GM12878 (cell line): Measurements from ENCODE around the gene SPHK1. TPM values are rescaled to one million over a fixed set of nuclear protein-coding genes. Genes with fewer than 3 reads are reported as not detected.
"Not testable (repeated sequence)": the region's sequence is repeated elsewhere in the genome, so short reads cannot be mapped to it uniquely, and the experiment has no call there.

Experiments used
- ATAC-seq: fragments of 200-7000 bp; cut with Tn5 transposase; 3 replicates; pipeline ENCODE4 v1.9.1; 2020; ENCODE audit warnings: mild to moderate bottlenecking, moderate library complexity
- BruUV-seq: library from RNA; stranded (reverse); fragments of 400-500 nt; replicated peaks from 2 replicates; lab custom pipeline; 2021; lab: Mats Ljungman, UMichigan
- CTCF ChIA-PET: fragments of 300-600 bp; sonication (Branson Sonifier 250); formaldehyde crosslinking; extraction: SDS; loops from one replicate; lab custom pipeline; 2021; ENCODE audit warnings: inconsistent platforms; lab: Yijun Ruan, JAX
- POLR2A ChIA-PET: fragments of 350-600 bp; formaldehyde crosslinking; extraction: SDS; loops from one replicate; lab custom pipeline; 2021; ENCODE audit warnings: inconsistent platforms; lab: Charles Lee
- RAD21 ChIA-PET: fragments of 300-600 bp; sonication (Branson Sonifier 250); formaldehyde crosslinking; loops from one replicate; lab custom pipeline; 2023; ENCODE audit warnings: antibody characterized with exemption; ENCODE audit not compliant: unreplicated experiment; lab: Charles Lee
- SMC1A ChIA-PET: fragments of 300-600 bp; sonication (Branson Sonifier 250); formaldehyde crosslinking; loops from one replicate; lab custom pipeline; 2023; ENCODE audit not compliant: unreplicated experiment, uncharacterized antibody; lab: Charles Lee
- DNase-seq: peaks from one replicate; pipeline ENCODE4 v3.0.0-alpha.2; 2011; ENCODE audit warnings: low read depth, low spot score
- FAIRE-seq: peaks from 3 replicates; lab custom pipeline; 2011; peaks lifted over from hg19 to GRCh38; lab: Jason Lieb, UNC
- H2AFZ ChIP-seq: 2 replicates; pipeline ENCODE4 v1.6.0; 2011; ENCODE audit warnings: low read depth, low read length, control low read depth; ENCODE audit not compliant: control insufficient read depth
- H3K27ac ChIP-seq: 2 replicates; pipeline ENCODE4 v1.5.1; 2011; ENCODE audit warnings: control low read depth; ENCODE audit not compliant: control insufficient read depth, insufficient read depth
- H3K27me3 ChIP-seq, 2 experiments: replicated peaks in 1 of 2; 2 replicates each; pipeline versions ENCODE4 v1.6.0 to v1.6.1; 2011; ENCODE audit warnings: low read length in 1 of 2; ENCODE audit not compliant: control insufficient read depth in 2 of 2, insufficient read depth in 2 of 2
- H3K36me3 ChIP-seq, 2 experiments: 2 replicates each; pipeline ENCODE4 v1.5.1; 2011; ENCODE audit warnings: low read length in 1 of 2; ENCODE audit not compliant: control insufficient read depth in 2 of 2, insufficient read depth in 2 of 2
- H3K4me1 ChIP-seq: 2 replicates; pipeline ENCODE4 v1.6.1; 2011; ENCODE audit warnings: mild to moderate bottlenecking, low read length, moderate library complexity, mixed read lengths; ENCODE audit not compliant: control insufficient read depth, insufficient read depth
- H3K4me2 ChIP-seq: 2 replicates; pipeline ENCODE4 v1.6.0; 2011; ENCODE audit warnings: control low read depth; ENCODE audit not compliant: control insufficient read depth, insufficient read depth
- H3K4me3 ChIP-seq: fragments of 200-600 bp; sonication (generic); 2 replicates; pipeline ENCODE4 v1.5.1; 2016
- H3K79me2 ChIP-seq: 2 replicates; pipeline ENCODE4 v1.6.0; 2011; ENCODE audit warnings: low read length; ENCODE audit not compliant: control insufficient read depth, insufficient read depth
- H3K9ac ChIP-seq: 2 replicates; pipeline ENCODE4 v1.8.0; 2011; ENCODE audit warnings: low read length, control low read depth, mixed read lengths; ENCODE audit not compliant: control insufficient read depth, insufficient read depth
- H3K9me3 ChIP-seq: replicated peaks from 3 replicates; pipeline ENCODE4 v1.5.1; 2011; ENCODE audit warnings: mild to moderate bottlenecking, low read length; ENCODE audit not compliant: control insufficient read depth, insufficient read depth
- H4K20me1 ChIP-seq: 2 replicates; pipeline ENCODE4 v1.6.0; 2011; ENCODE audit not compliant: control insufficient read depth, insufficient read depth
- CHD2 ChIP-seq: IDR thresholded peaks from 2 replicates; pipeline ENCODE4 v1.6.1; 2011; ENCODE audit warnings: low read depth, low read length, improper control_type of control experiment, borderline replicate concordance
- DPF2 ChIP-seq: fragments of 450-650 bp; IDR thresholded peaks from 2 replicates; pipeline ENCODE4 v1.6.1; 2017; ENCODE audit warnings: mild to moderate bottlenecking
- HCFC1 ChIP-seq: fragments of 150-350 bp; IDR thresholded peaks from 2 replicates; pipeline ENCODE4 v1.6.1; 2014; ENCODE audit warnings: low read length
- SIN3A ChIP-seq: IDR thresholded peaks from 2 replicates; pipeline ENCODE4 v1.6.1; 2012; ENCODE audit warnings: low read depth, low read length, improper control_type of control experiment
- SMAD5 ChIP-seq: IDR thresholded peaks from 2 replicates; pipeline ENCODE4 v1.6.1; 2016; ENCODE audit warnings: antibody characterized with exemption, low read depth
- SUPT20H ChIP-seq: IDR thresholded peaks from 2 replicates; pipeline ENCODE4 v1.6.1; 2011; ENCODE audit warnings: low read depth, mild to moderate bottlenecking, low read length, moderate library complexity, borderline replicate concordance; ENCODE audit not compliant: control insufficient read depth
- TARDBP ChIP-seq: IDR thresholded peaks from 2 replicates; pipeline ENCODE4 v1.6.1; 2016; ENCODE audit warnings: borderline replicate concordance
- ZNF24 ChIP-seq: fragments of 450-650 bp; IDR thresholded peaks from 2 replicates; pipeline ENCODE4 v1.6.1; 2017; ENCODE audit warnings: antibody characterized with exemption, mild to moderate bottlenecking
- WGBS: methylation state at CpG from one replicate; pipeline ENCODE4 v1.1.6; 2016; ENCODE audit warnings: low lambda C conversion rate; ENCODE audit not compliant: insufficient replicate concordance, insufficient coverage; ENCODE audit errors: missing lambda C conversion rate; 5-methylcytosine and 5-hydroxymethylcytosine counted together
- in situ Hi-C: fragments of 300-500 bp; cut with MboI; formaldehyde crosslinking; loops from 9 replicates; pipeline ENCODE4 v1.14.3; 2018; ENCODE audit warnings: mixed read lengths
- intact Hi-C: fragments of 100-400 bp; cut with micrococcal nuclease; formaldehyde crosslinking; loops from one replicate; pipeline ENCODE4 v1.14.2; 2022; ENCODE audit not compliant: unreplicated experiment
- polyA plus RNA-seq, 11 experiments: library from polyadenylated mRNA; depleted of rRNA in 4 of 11; unstranded in 6 of 11; stranded (reverse) in 5 of 11; fragments of >200 nt; fragmentation: Nextera tagmentation in 4 of 11; fragmentation: Illumina TruSeq in 1 of 11; extraction: Ambion mirVana in 4 of 11; extraction: Trizol in 1 of 11; gene quantifications; 1 replicate in 1 of 11; 2 replicates in 10 of 11; pipeline versions ENCODE4 v1.2.1 to v1.2.3, GENCODE V29; 2011 to 2016; ENCODE audit warnings: inconsistent platforms in 2 of 11, missing spikeins in 2 of 11, low read depth in 1 of 11
- total RNA-seq, 4 experiments: library from RNA; depleted of rRNA in 3 of 4; stranded (reverse); fragments of >200 nt in 3 of 4; fragmentation: Illumina TruSeq in 1 of 4; extraction: Trizol in 1 of 4; gene quantifications; 2 replicates each; pipeline versions ENCODE4 v1.2.1 to v1.2.3, GENCODE V29; 2013 to 2021
- TF ChIP-seq, protein P1 (sequence below): fragments of 450-650 bp; IDR thresholded peaks from 2 replicates; pipeline ENCODE4 v1.6.1; 2016; ENCODE audit warnings: mild to moderate bottlenecking
- TF ChIP-seq, protein P2 (sequence below): fragments of 150-350 bp; IDR thresholded peaks from 2 replicates; pipeline ENCODE4 v1.6.1; 2016; ENCODE audit warnings: low read depth, low read length
- TF ChIP-seq, protein P3 (sequence below): fragments of 450-650 bp; IDR thresholded peaks from 2 replicates; pipeline ENCODE4 v1.6.1; 2017; ENCODE audit warnings: mild to moderate bottlenecking

SPHK1 gene
- total and polyA plus RNA-seq, 10 of the 15 experiments (the other 5 are each of a cell fraction or from before 2014, with no cell fraction given), result 0.09 to 1.1 (median 0.36) TPM; not detected in 2

DNA sequence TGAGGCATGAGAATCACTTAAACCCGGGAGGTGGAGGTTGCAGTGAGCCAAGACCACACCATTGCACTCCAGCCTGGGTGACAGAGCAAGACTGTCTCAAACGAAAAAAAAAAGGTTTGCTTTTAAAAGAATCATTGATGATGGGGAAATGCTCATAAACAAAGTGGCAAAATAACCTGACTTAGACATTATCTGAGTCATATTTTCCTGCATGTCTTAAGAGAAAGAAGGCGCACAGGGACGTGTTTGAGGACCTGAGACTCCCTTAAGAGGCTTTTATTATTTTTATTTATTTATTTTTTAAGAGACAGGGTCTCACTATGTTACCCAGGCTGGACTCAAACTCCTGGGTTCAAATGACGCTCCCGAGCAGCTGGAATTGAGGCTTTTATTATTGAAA is 25.0 kb upstream of the SPHK1 start:
- ATAC-seq (no peak), DNase-seq (no peak), FAIRE-seq (no peak)
- RAD21 ChIA-PET, result no interaction called here
- Histone ChIP-seq H4K20me1 (no peaks in the 10 kb centered on the region), H3K9ac (no peak overlapping the region), H3K27ac (no peak overlapping the region), H3K4me2 (no peak overlapping the region), H3K27me3 (no peaks in the 10 kb centered on the region; a peak in 1 of 4 replicates), H3K36me3 (no peaks in the 10 kb centered on the region), H3K4me1 (peaks cover 10% of the 10 kb centered on the region), H3K79me2 (no peaks in the 10 kb centered on the region), H3K4me3 (no peak overlapping the region), H2AFZ (no peak overlapping the region), H3K9me3 (no peaks in the 10 kb centered on the region)
- TF ChIP-seq DPF2, result no peak
- TF ChIP-seq, protein P1, sequence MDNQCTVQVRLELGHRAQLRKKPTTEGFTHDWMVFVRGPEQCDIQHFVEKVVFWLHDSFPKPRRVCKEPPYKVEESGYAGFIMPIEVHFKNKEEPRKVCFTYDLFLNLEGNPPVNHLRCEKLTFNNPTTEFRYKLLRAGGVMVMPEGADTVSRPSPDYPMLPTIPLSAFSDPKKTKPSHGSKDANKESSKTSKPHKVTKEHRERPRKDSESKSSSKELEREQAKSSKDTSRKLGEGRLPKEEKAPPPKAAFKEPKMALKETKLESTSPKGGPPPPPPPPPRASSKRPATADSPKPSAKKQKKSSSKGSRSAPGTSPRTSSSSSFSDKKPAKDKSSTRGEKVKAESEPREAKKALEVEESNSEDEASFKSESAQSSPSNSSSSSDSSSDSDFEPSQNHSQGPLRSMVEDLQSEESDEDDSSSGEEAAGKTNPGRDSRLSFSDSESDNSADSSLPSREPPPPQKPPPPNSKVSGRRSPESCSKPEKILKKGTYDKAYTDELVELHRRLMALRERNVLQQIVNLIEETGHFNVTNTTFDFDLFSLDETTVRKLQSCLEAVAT, result no peak
- no peak for TF ChIP-seq SIN3A
- TF ChIP-seq, protein P2, sequence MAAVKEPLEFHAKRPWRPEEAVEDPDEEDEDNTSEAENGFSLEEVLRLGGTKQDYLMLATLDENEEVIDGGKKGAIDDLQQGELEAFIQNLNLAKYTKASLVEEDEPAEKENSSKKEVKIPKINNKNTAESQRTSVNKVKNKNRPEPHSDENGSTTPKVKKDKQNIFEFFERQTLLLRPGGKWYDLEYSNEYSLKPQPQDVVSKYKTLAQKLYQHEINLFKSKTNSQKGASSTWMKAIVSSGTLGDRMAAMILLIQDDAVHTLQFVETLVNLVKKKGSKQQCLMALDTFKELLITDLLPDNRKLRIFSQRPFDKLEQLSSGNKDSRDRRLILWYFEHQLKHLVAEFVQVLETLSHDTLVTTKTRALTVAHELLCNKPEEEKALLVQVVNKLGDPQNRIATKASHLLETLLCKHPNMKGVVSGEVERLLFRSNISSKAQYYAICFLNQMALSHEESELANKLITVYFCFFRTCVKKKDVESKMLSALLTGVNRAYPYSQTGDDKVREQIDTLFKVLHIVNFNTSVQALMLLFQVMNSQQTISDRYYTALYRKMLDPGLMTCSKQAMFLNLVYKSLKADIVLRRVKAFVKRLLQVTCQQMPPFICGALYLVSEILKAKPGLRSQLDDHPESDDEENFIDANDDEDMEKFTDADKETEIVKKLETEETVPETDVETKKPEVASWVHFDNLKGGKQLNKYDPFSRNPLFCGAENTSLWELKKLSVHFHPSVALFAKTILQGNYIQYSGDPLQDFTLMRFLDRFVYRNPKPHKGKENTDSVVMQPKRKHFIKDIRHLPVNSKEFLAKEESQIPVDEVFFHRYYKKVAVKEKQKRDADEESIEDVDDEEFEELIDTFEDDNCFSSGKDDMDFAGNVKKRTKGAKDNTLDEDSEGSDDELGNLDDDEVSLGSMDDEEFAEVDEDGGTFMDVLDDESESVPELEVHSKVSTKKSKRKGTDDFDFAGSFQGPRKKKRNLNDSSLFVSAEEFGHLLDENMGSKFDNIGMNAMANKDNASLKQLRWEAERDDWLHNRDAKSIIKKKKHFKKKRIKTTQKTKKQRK, result no peak
- TF ChIP-seq SUPT20H, result no peak
- no peak for TF ChIP-seq ZNF24
- no peak for TF ChIP-seq HCFC1
- no peak for TF ChIP-seq TARDBP
- no peak for TF ChIP-seq CHD2
- TF ChIP-seq, protein P3, sequence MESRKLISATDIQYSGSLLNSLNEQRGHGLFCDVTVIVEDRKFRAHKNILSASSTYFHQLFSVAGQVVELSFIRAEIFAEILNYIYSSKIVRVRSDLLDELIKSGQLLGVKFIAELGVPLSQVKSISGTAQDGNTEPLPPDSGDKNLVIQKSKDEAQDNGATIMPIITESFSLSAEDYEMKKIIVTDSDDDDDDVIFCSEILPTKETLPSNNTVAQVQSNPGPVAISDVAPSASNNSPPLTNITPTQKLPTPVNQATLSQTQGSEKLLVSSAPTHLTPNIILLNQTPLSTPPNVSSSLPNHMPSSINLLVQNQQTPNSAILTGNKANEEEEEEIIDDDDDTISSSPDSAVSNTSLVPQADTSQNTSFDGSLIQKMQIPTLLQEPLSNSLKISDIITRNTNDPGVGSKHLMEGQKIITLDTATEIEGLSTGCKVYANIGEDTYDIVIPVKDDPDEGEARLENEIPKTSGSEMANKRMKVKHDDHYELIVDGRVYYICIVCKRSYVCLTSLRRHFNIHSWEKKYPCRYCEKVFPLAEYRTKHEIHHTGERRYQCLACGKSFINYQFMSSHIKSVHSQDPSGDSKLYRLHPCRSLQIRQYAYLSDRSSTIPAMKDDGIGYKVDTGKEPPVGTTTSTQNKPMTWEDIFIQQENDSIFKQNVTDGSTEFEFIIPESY, result no peak
- no peak for TF ChIP-seq SMAD5
- CTCF ChIA-PET, result interaction anchor here (1.0 kb wide), 1 partner anchor 26 kb away, joined by 4 read pairs; no protein-coding TSS in a partner anchor
- SMC1A ChIA-PET, result no interaction called here
- no TSS peak for BruUV-seq
- intact Hi-C loops, result no loop called here
- in situ Hi-C loops, result no loop called here
- POLR2A ChIA-PET, result interaction anchor here (0.5 kb wide), 1 partner anchor 383 kb away, joined by 4 read pairs; no protein-coding TSS in a partner anchor
- WGBS, result 52% methylated on average over 6 of the region's 6 CpGs

DNA sequence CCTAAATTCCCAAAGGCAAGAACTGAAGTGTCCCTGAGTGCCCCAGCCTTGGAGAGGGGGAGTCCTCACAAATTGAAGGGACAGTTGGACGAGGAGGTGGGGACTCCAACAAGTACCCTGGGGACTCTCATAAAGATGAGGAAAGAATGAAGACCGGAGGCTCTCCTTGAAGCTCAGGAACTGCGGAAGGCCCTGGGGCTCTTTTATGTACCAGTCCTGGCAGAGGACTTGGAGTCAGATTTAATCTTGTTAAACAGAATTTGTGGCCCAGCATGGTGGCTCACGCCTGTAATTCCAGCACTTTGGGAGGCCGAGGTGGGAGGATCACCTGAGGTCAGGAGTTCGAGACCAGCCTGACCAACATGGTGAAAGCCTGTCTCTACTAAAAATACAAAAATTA is 24.6 kb upstream of the SPHK1 start:
- FAIRE-seq, DNase-seq, H3K4me2 ChIP-seq, SMC1A ChIA-PET, ATAC-seq, H3K4me3 ChIP-seq, BruUV-seq, H2AFZ ChIP-seq, intact Hi-C loops, H3K27me3 ChIP-seq, CTCF ChIA-PET, H3K27ac ChIP-seq, H3K9me3 ChIP-seq, in situ Hi-C loops, H3K36me3 ChIP-seq, RAD21 ChIA-PET, H4K20me1 ChIP-seq, H3K79me2 ChIP-seq, H3K9ac ChIP-seq, H3K4me1 ChIP-seq: not testable (repeated sequence)
- WGBS, result 25% methylated on average over 6 of the region's 6 CpGs
- POLR2A ChIA-PET, result interaction anchor here (0.5 kb wide), 1 partner anchor 383 kb away, joined by 4 read pairs; no protein-coding TSS in a partner anchor
